ENCODE data around the gene SCGN. TPM values are rescaled to one million over a fixed set of nuclear protein-coding genes. Genes with fewer than 3 reads are reported as not detected.

SCGN gene
- total RNA-seq = not detected
- polyA plus RNA-seq = not detected
- long read RNA-seq, donor 1 = 0 reads
- long read RNA-seq, donor 2, transcript SCGN-202 (11 exons, 1,447 nt) = major isoform, 7 of 24 reads
- long read RNA-seq, donor 2, partial matches to known transcripts = 17 of 24 reads
- long read RNA-seq, donor 2, other reads (novel, unspliced or antisense) = 0 of 24 reads

GRCh38 chr6:25652007-25652515 lies at the start of gene SCGN:
SCGN (plus strand) TSS chr6:25652215; CDS start chr6:25652404, 189 bp downstream.
- WGBS, 5 donors = 7 to 12% (median 9%) methylated on average over 26 to 35 of the region's 35 CpGs
- Histone ChIP-seq H3K4me1 (peaks cover 0 to 5% (median 0%) of the 10 kb centered on the region in 6 donors), H3K9me3 (no peaks in the 10 kb centered on the region), H3K27me3 (replicated peaks in 1 of 7) (peaks cover 0 to 86% (median 28%) of the 10 kb centered on the region in 7 donors), H3K36me3 (no peaks in the 10 kb centered on the region), H3K4me3 (peak within 1 kb of the TSS in 1 of 8 donors; percentile 38), H3K27ac (no peak within 1 kb of the TSS)
- intact Hi-C loops (cut with DNase I; ENCODE audit: low total_unique reads) = no loop called here
- DNase-seq = no peak
- TF ChIP-seq POLR2AphosphoS5 (IDR thresholded peaks at IDR 0.05) = no peak
- no peak for TF ChIP-seq POLR2A (IDR thresholded peaks at IDR 0.05)
- TF ChIP-seq CTCF (IDR thresholded peaks at IDR 0.05 in 8 of 11, conservative IDR thresholded peaks at IDR 0.05 in 3 of 11) = no peak

- Histone ChIP-seq H3K4me1 (no peaks in the 10 kb centered on the region), H3K4me3 (no peak overlapping the region), H3K9me3 (no peaks in the 10 kb centered on the region), H3K27ac (no peak overlapping the region), H3K36me3 (peaks cover 0 to 22% (median 0%) of the 10 kb centered on the region in 6 donors), H3K27me3 (replicated peaks in 1 of 7) (no peaks in the 10 kb centered on the region)
- no peak for DNase-seq
- intact Hi-C loops (cut with DNase I; ENCODE audit: low total_unique reads) = loop anchor here (10.0 kb wide), 1 partner anchor 338 kb away; no protein-coding TSS in a partner anchor
- TF ChIP-seq CTCF (IDR thresholded peaks at IDR 0.05 in 8 of 11, conservative IDR thresholded peaks at IDR 0.05 in 3 of 11) (no peak), POLR2A (IDR thresholded peaks at IDR 0.05) (no peak), POLR2AphosphoS5 (IDR thresholded peaks at IDR 0.05) (no peak)
- WGBS, 5 donors = 96 to 100% (median 96%) methylated on average over 1 of the region's 1 CpG
Observed at GRCh38 chr6:25602674-25602982, 49.4 kb upstream of the SCGN start.

GRCh38 chr6:25603251-25603650 lies 48.8 kb upstream of the SCGN start:
- Histone ChIP-seq H3K4me1 (no peaks in the 10 kb centered on the region), H3K9me3 (no peaks in the 10 kb centered on the region), H3K4me3 (no peak overlapping the region), H3K36me3 (peaks cover 0 to 22% (median 0%) of the 10 kb centered on the region in 6 donors), H3K27me3 (replicated peaks in 1 of 7) (no peaks in the 10 kb centered on the region), H3K27ac (no peak overlapping the region)
- 78 to 96% (median 95%) methylated on average over 1 of the region's 1 CpG for WGBS, 5 donors
- intact Hi-C loops (cut with DNase I; ENCODE audit: low total_unique reads) = loop anchor here (10.0 kb wide), 1 partner anchor 338 kb away; no protein-coding TSS in a partner anchor
- no peak for TF ChIP-seq POLR2A (IDR thresholded peaks at IDR 0.05)
- no peak for TF ChIP-seq POLR2AphosphoS5 (IDR thresholded peaks at IDR 0.05)
- no peak for DNase-seq

- no peaks in the 10 kb centered on the region for H3K9me3 ChIP-seq
- no peaks in the 10 kb centered on the region for H3K27me3 ChIP-seq (replicated peaks in 1 of 7)
- TF ChIP-seq POLR2A (IDR thresholded peaks at IDR 0.05) (no peak), POLR2AphosphoS5 (IDR thresholded peaks at IDR 0.05) (no peak), CTCF (IDR thresholded peaks at IDR 0.05 in 8 of 11, conservative IDR thresholded peaks at IDR 0.05 in 3 of 11) (no peak)
- no peak for DNase-seq
- intact Hi-C loops (cut with DNase I; ENCODE audit: low total_unique reads) = loop anchor here (10.0 kb wide), 1 partner anchor 341 kb away; no protein-coding TSS in a partner anchor
- H3K4me3 ChIP-seq = no peak overlapping the region
- H3K36me3 ChIP-seq = peaks cover 0 to 32% (median 0%) of the 10 kb centered on the region in 6 donors
- no peaks in the 10 kb centered on the region for H3K4me1 ChIP-seq
- no peak overlapping the region for H3K27ac ChIP-seq
- 89 to 96% (median 94%) methylated on average over 11 of the region's 11 CpGs for WGBS, 5 donors
Observed at GRCh38 chr6:25606151-25606550, 45.9 kb upstream of the SCGN start.
